T47D (cell line): ENCODE measurements around the gene C10orf67.

Experiments used
- DNase-seq, 2 experiments: peaks; one replicate each; pipeline versions ENCODE4 v3.0.0 to v3.0.0-alpha.2; 2011 to 2012; ENCODE audit warnings: low read depth in 1 of 2, low spot score in 1 of 2
- JUND ChIP-seq: IDR thresholded peaks from 2 replicates; pipeline ENCODE4 v1.6.1; 2012; ENCODE audit warnings: low read depth
- in situ Hi-C: cut with HindIII; loops from 2 replicates; pipeline ENCODE4 v1.10.0; 2016; ENCODE audit warnings: low sequenced_read_pairs, low pct_unique_long_range_greater_than_20kb

The C10orf67 gene

DNA sequence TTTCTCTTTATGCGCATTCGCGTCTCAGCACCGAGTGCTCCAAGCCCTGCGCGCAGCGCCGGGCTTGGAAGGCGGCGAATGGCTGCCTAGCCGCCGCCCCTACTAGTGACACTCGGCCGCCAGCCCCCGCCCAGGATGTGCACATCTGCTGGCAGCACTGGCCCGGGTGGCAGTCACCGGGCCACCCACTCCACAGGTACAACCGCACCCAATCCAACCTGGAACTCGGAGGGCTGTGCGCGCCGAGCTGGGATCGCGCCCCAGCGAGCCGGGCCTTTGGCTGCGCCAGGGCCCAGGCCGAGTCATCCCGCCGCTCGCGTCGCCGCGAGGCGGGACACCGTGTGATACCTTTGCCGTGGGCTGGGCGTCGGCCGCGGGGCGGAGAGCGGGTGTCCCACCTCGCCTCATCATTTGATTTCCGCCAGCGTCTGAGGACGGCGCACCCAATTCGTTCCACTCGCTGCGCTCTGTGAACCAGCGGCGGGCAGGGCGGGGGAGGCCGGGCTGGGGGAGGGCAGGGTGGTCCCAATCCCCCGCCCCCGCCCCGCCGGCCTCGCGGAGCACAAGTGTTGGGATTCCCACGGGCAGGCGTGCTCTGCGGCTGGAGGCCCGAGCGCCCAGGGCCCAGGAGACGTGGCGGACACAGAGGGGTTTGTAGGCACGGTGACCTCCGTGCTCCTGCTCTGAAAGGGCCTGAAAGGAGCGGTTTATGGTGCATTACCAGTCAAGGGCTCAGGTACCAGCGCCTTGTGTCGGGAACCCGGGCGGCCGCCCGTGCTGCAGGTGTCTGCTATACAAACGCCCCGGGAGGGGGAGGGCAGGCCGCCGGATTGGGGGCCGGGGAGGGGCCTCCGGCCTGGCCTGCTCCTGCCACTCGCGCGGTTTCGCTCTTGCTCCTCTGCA, 170.3 kb downstream of the C10orf67 start:
- in situ Hi-C loops = no loop called here
- no peak for TF ChIP-seq JUND

DNA sequence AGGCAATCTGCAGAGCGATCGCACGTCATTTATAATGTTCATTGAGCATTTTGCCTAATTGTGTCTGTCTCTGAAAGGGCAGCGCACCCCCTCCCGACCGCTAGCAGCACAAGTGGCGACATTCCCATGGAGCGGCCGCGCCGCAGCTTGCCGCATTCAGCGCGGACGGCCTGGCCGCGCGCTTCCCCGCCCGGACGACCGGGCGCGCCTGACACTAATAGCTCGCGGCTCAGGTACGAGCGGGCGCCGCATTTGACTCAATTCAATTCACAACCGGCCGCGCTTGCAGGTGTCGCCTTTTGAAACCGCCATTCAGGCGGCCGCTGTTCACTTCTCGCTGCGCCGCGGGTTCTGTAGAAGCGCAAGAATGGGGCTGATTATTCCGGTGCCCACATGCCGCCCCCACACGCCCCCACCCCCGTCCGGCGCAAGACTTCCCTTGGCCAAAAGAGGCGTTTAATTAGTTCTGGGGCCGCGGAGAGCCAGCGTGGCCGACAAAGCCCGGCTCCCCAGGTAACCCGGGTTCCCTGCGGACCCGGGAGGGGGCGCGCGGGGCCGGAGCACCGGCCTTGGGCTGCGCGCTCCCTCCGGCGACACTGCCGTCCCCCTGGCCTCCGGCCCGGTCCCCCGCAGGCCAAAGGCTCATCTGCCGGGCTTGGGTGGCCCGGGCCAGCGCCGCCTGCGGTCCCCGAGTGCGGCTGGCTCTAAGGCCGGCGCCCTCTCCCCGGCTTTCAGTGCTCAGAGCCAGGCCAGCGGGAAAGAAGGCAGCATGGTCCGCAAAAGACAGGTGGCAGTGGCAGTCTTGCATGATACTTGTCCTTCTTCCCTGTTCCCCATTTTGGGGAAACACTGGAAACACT, 171.2 kb downstream of the C10orf67 start:
- TF ChIP-seq JUND = no peak
- DNase-seq = no peak
- in situ Hi-C loops = no loop called here

More for the DNA sequence above, 170.3 kb downstream of the C10orf67 start:
- no peak for DNase-seq

DNA sequence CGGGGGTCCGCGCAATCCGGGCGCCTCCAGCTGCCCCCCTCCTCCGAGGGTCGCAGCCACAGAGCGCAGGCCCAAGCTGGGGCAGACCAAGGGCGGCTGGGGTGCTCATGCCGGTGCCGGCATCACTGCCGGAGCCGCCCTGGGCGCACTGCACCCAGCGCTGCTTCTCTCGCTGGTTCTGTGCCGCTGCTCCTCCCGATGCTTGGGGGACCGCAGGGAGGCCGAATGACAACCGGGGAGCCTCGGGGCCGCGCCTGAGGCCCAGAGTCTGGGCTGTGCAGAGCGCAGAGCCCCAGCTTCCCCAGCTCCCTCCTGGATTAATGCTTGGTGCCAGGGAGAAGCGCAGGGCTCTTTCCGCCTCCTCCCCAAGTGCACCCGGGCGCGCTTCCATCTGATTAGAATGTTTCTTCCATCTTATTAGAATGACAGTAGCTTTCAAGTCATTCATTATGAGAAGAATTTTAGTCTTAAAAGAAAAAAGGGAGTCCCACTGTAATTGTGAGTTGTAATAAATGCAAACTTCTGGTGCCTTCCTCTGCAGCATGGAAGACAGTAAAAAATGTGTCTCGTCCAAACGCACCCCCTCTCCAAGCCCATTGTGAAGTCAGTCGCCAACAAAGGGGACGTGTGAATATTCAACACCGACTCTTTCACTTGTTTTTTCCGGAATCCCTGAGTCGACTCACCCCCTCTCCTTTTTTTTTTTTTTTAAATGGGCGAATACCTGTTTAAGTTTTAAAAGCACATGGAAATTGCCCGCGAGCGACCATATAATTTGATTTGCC, 172.0 kb downstream of the C10orf67 start:
- DNase-seq = no peak
- in situ Hi-C loops = no loop called here
- no peak for TF ChIP-seq JUND

DNA sequence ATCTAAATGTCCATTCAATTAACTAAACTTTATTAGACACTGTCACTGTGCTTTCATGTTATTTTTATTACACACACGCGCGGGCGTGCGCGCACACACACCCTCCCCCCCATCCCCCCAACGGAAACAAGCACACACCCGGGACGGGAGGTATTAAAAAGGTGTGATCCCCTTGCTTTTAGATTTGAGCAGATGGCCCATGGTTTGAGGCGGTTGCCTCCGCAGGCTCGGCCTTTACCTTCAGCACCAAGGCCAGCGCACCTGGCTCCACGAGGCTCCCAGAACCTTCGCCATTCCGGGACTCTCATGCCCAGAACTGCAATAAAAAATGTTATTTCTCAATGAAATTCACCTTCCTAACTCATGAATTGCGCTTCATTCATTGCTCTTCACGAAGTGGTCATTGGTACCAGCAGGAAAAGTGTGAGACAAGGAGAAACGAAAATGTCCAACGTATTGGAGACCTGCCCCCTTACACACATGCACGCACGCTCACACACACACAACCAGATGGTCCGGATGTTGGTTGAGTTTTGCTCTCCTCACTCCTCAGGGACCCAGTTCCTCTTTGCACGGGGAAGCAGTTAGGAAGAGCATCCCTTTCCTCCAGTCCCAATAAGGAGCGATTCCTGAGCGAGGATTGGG, 173.2 kb downstream of the C10orf67 start:
- no peak for TF ChIP-seq JUND
- peak; percentile 56 to 62 for DNase-seq
- in situ Hi-C loops = no loop called here

DNA sequence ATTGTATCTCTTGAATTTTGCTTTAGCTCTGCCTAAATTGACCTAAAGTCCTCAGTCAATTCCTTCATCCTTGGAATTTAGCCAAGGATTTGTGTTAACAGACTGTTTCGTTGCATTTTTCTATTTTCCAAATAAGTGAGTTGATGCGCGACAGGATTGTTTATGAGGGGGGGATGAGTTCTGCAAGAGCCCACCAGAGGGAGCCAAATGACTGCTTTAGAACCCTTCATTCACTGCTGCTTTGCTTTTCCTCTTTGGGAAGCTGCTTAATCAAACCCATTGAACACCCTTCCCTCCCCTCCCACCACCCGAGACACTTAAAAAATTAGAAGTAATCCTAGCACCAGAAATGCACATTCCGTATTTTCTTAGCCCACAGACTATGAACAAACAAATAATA, 186.2 kb downstream of the C10orf67 start:
- no peak for TF ChIP-seq JUND
- DNase-seq = peak; percentile 50 to 71
- in situ Hi-C loops = no loop called here

DNA sequence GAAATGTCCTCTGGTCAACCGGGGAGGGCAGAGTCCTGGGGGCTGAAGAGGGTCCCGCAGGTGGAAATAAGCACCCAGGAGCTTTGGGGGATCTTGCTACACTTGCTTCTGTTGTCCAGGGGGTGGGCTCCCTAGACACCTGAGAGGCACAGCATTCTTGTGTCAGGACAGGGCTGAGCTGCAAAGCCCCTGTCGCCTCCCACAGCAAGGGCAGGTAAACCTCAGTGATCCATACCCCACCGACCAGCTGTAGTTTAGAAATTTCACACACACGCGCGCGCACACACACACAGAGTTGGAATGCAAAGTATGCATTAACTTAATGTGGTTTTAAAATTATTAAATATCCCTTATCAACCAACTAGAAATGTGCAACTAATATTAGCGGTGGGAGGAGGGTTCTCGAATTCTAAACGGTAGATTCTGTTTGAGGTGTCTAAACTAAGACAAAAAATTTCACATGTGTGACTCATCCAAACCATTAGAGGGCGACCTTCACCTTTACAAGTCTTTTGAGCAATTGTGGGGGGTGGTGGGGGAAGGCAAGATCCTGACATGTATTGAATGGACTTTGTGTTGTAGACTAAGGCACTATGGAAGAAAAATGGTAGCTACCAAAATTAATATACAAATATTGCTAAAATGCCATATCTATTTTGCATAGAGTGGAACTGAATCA, 186.8 kb downstream of the C10orf67 start:
- in situ Hi-C loops = no loop called here
- DNase-seq = peak; percentile 31 to 60
- TF ChIP-seq JUND = no peak

DNA sequence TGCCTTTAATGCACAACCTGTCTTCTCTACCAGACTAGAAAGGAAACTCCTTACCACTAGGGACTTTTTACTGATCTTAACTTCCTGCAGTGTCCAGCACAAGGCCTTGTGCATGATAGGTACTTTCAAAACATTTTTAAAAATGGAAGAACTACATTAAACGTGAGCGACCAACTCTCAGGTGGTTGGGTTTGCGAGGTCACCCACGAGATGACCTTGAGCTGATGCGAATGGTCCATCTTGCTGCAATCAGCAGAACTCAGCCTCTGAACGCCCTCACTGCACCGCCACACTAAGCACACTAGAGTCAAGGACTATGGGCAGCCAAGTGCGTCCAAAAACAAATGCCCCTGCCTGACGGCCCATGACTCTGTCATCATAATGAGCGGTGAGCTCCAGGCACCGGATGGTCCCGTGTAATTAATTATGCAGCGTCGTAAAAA, 187.3 kb downstream of the C10orf67 start:
- DNase-seq = no peak
- no peak for TF ChIP-seq JUND
- in situ Hi-C loops = no loop called here

DNA sequence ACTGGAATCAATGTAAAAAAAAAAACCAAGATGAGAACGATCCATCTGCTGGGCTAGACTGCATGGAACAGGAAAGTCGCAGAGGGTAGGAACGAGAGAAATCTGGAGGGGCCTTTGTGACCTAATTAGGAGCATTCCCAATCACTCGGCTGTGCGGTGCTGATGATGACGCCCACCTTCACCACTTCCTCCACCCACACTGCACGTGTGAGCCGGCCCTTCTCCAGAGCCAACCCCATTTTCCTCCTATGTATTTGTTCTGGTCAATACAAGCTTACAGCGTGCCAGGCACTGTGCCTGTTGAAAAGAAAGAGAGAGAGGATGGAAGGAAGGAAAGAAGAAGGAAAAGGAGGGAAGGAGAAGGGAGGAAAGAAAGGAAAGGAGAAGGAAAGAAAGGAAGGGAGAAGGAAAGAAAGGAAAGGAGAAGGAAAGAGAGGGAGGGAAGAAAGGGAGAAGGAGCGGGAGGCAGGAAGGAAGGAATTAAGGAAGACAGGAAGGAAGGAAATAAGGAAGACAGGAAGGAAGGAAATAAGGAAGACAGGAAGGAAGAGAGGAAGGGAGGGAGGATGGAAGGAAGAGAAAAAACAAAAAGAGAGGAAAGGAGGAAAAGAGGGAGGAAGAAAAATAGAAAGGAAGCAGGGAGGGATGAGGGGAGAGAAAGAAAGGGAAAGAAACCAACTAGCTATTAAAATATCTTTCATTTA, 188.0 kb downstream of the C10orf67 start:
- TF ChIP-seq JUND = no peak
- DNase-seq = no peak
- in situ Hi-C loops = no loop called here

DNA sequence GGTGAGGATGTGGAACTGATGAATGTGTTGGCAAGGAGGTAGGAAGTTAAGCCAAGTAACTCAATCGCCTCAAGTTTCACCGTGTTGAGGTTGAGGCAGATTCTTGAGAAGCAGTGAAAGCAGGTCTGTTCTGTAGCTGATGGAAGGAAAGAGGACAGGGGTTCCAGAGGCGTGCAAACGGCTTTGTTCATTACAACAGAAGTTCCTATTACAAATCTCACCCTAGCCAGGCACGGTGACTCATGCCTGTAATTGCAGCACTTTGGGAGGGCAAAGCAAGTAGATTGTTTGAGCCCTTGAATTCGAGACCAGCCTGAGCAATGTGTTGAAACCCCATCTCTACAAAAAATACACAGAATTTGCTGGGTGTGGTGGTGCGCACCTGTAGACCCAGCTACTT, 189.4 kb downstream of the C10orf67 start:
- no peak for DNase-seq
- in situ Hi-C loops = no loop called here
- no peak for TF ChIP-seq JUND
